NCI-H2196 (cell line): Measurements from ENCODE around the gene QDPR.

Source experiments
- DNase-seq: peaks from one replicate; lab custom pipeline; 2025; ENCODE audit not compliant: unreplicated experiment; lab: John Stamatoyannopoulos, UW

QDPR gene

DNA sequence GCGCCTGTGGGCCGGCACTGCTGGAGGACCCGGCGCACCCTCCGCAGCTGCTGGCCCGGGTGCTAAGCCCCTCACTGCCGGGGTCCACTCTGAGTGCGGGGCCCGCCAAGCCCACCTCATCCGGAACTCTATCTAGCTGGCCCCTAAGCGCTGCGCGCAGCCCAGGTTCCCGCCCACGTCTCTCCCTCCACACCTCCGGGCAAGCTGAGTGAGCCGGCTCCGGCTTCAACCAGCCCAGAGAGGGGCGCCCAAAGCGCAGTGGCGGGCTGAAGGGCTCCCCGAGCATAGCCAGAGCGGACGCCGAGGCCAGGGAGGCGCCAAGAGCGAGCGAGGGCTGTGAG is 75.2 kb downstream of the QDPR start:
- no peak for DNase-seq
